WTC11 (cell line): ENCODE measurements around the gene SMAD3. TPM values are rescaled to one million over a fixed set of nuclear protein-coding genes. Genes with fewer than 3 reads are reported as not detected.

Experiments
- ATAC-seq: fragments of 200-7000 bp; cut with Tn5 transposase; 2 replicates; pipeline ENCODE4 v1.10.0; 2021; ENCODE audit warnings: mild to moderate bottlenecking, moderate library complexity
- CTCF ChIA-PET: fragments of 300-600 bp; sonication (Branson Sonifier 250); formaldehyde crosslinking; loops from one replicate; lab custom pipeline; 2021; ENCODE audit warnings: antibody characterized with exemption; lab: Charles Lee
- POLR2A ChIA-PET: fragments of 350-600 bp; sonication (Branson Sonifier 250); formaldehyde crosslinking; loops from one replicate; lab custom pipeline; 2021; ENCODE audit warnings: antibody characterized with exemption; lab: Charles Lee
- DNase-seq: peaks from one replicate; pipeline ENCODE4 v3.0.0; 2021; ENCODE audit warnings: low spot score
- H3K27ac Mint-ChIP-seq: 2 replicates; pipeline ENCODE4 v1.8.0; 2021; ENCODE audit warnings: mixed read lengths
- H3K27me3 Mint-ChIP-seq: 2 replicates; pipeline ENCODE4 v1.8.0; 2021; ENCODE audit warnings: low read depth, mild to moderate bottlenecking, moderate library complexity, mixed read lengths
- H3K36me3 Mint-ChIP-seq: 2 replicates; pipeline ENCODE4 v1.8.0; 2021; ENCODE audit warnings: mixed read lengths
- H3K4me1 Mint-ChIP-seq: 2 replicates; pipeline ENCODE4 v1.8.0; 2022; ENCODE audit warnings: mixed read lengths
- H3K4me3 Mint-ChIP-seq: 2 replicates; pipeline ENCODE4 v1.8.0; 2021; ENCODE audit warnings: mild to moderate bottlenecking, moderate library complexity, mixed read lengths
- H3K9me3 Mint-ChIP-seq: 2 replicates; pipeline ENCODE4 v1.8.0; 2021; ENCODE audit warnings: mixed read lengths
- AFF4 ChIP-seq: sonication (generic); formaldehyde crosslinking; IDR thresholded peaks from 2 replicates; pipeline ENCODE4 v1.8.1; 2023; ENCODE audit warnings: mild to moderate bottlenecking, missing genetic modification reagents, borderline replicate concordance
- EMX1 ChIP-seq: fragments of 250-450 bp; sonication (Bioruptor Pico); IDR thresholded peaks from 2 replicates; pipeline ENCODE4 v1.8.0; 2021; ENCODE audit warnings: mild to moderate bottlenecking
- GABPB1 ChIP-seq: sonication (generic); formaldehyde crosslinking; IDR thresholded peaks from 2 replicates; pipeline ENCODE4 v1.8.1; 2023; ENCODE audit warnings: mild to moderate bottlenecking, missing genetic modification reagents
- GTF2I ChIP-seq: fragments of 250-450 bp; sonication (Bioruptor Pico); conservative IDR thresholded peaks from 2 replicates; pipeline ENCODE4 v1.4.0; 2021; ENCODE audit warnings: mild to moderate bottlenecking
- JUN ChIP-seq: sonication (generic); formaldehyde crosslinking; IDR thresholded peaks from 2 replicates; pipeline ENCODE4 v1.8.0; 2023; ENCODE audit warnings: mild to moderate bottlenecking, missing genetic modification reagents
- MYBL2 ChIP-seq: sonication (generic); formaldehyde crosslinking; IDR thresholded peaks from 2 replicates; pipeline ENCODE4 v1.8.1; 2023; ENCODE audit warnings: mild to moderate bottlenecking, moderate library complexity, missing genetic modification reagents
- NFATC4 ChIP-seq: fragments of 250-450 bp; sonication (Bioruptor Pico); IDR thresholded peaks from 2 replicates; pipeline ENCODE4 v1.9.0; 2021; ENCODE audit warnings: mild to moderate bottlenecking
- PRRX2 ChIP-seq: fragments of 250-450 bp; sonication (Bioruptor Pico); IDR thresholded peaks from 2 replicates; pipeline ENCODE4 v1.8.0; 2021; ENCODE audit warnings: mild to moderate bottlenecking
- SMAD3 ChIP-seq: sonication (generic); formaldehyde crosslinking; IDR thresholded peaks from 2 replicates; pipeline ENCODE4 v1.8.0; 2022; ENCODE audit warnings: missing genetic modification reagents, mild to moderate bottlenecking, borderline replicate concordance
- TEAD1 ChIP-seq: sonication (generic); formaldehyde crosslinking; IDR thresholded peaks from 2 replicates; pipeline ENCODE4 v1.8.0; 2022; ENCODE audit warnings: mild to moderate bottlenecking, missing genetic modification reagents
- ZMAT4 ChIP-seq: fragments of 250-450 bp; sonication (Bioruptor Pico); IDR thresholded peaks from 2 replicates; pipeline ENCODE4 v1.9.0; 2021; ENCODE audit warnings: mild to moderate bottlenecking
- ZNF121 ChIP-seq: sonication (generic); formaldehyde crosslinking; IDR thresholded peaks from 2 replicates; pipeline ENCODE4 v1.8.0; 2023; ENCODE audit warnings: missing genetic modification reagents
- ZNF396 ChIP-seq: fragments of 250-450 bp; sonication (Bioruptor Pico); IDR thresholded peaks from 2 replicates; pipeline ENCODE4 v1.8.0; 2021; ENCODE audit warnings: mild to moderate bottlenecking, moderate library complexity, borderline replicate concordance
- ZNF425 ChIP-seq: fragments of 250-450 bp; sonication (Bioruptor Pico); conservative IDR thresholded peaks from 2 replicates; pipeline ENCODE4 v1.9.0; 2021; ENCODE audit warnings: mild to moderate bottlenecking
- total RNA-seq: library from RNA; stranded (reverse); gene quantifications from 3 replicates; pipeline ENCODE4 v1.2.3, GENCODE V29; 2021
- TF ChIP-seq, protein P1 (sequence below): fragments of 250-450 bp; sonication (Bioruptor Pico); IDR thresholded peaks from 2 replicates; pipeline ENCODE4 v1.9.0; 2021; ENCODE audit warnings: mild to moderate bottlenecking
- TF ChIP-seq, protein P2 (sequence below): sonication (generic); formaldehyde crosslinking; IDR thresholded peaks from 2 replicates; pipeline ENCODE4 v1.8.0; 2022; ENCODE audit warnings: missing genetic modification reagents

SMAD3 gene
- total RNA-seq, 1 experiment from 2014 or later = 34.6 TPM

GRCh38 chr15:67048281-67049279 is 16.8 kb upstream of the SMAD3 start:
- DNase-seq = no peak
- no peaks in the 10 kb centered on the region for H3K27me3 Mint-ChIP-seq
- no peaks in the 10 kb centered on the region for H3K36me3 Mint-ChIP-seq
- no peak for ATAC-seq
- H3K9me3 Mint-ChIP-seq = no peaks in the 10 kb centered on the region
- H3K27ac Mint-ChIP-seq = no peak overlapping the region
- CTCF ChIA-PET = no interaction called here
- no peak overlapping the region for H3K4me3 Mint-ChIP-seq
- TF ChIP-seq GABPB1 (CRISPR knock-in tag) = peak; percentile 49
- no peak for TF ChIP-seq SMAD3 (CRISPR knock-in tag)
- TF ChIP-seq, protein P1, sequence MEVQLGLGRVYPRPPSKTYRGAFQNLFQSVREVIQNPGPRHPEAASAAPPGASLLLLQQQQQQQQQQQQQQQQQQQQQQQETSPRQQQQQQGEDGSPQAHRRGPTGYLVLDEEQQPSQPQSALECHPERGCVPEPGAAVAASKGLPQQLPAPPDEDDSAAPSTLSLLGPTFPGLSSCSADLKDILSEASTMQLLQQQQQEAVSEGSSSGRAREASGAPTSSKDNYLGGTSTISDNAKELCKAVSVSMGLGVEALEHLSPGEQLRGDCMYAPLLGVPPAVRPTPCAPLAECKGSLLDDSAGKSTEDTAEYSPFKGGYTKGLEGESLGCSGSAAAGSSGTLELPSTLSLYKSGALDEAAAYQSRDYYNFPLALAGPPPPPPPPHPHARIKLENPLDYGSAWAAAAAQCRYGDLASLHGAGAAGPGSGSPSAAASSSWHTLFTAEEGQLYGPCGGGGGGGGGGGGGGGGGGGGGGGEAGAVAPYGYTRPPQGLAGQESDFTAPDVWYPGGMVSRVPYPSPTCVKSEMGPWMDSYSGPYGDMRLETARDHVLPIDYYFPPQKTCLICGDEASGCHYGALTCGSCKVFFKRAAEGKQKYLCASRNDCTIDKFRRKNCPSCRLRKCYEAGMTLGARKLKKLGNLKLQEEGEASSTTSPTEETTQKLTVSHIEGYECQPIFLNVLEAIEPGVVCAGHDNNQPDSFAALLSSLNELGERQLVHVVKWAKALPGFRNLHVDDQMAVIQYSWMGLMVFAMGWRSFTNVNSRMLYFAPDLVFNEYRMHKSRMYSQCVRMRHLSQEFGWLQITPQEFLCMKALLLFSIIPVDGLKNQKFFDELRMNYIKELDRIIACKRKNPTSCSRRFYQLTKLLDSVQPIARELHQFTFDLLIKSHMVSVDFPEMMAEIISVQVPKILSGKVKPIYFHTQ = no peak
- TF ChIP-seq PRRX2 (CRISPR knock-in tag) = no peak
- TF ChIP-seq EMX1 = no peak
- TF ChIP-seq, all 79 proteins: peak for 1
- POLR2A ChIA-PET = interaction anchor here (0.6 kb wide), 1 partner anchor 563 kb away, joined by 7 read pairs; no protein-coding TSS in a partner anchor
- peaks cover 17% of the 10 kb centered on the region for H3K4me1 Mint-ChIP-seq

DNA sequence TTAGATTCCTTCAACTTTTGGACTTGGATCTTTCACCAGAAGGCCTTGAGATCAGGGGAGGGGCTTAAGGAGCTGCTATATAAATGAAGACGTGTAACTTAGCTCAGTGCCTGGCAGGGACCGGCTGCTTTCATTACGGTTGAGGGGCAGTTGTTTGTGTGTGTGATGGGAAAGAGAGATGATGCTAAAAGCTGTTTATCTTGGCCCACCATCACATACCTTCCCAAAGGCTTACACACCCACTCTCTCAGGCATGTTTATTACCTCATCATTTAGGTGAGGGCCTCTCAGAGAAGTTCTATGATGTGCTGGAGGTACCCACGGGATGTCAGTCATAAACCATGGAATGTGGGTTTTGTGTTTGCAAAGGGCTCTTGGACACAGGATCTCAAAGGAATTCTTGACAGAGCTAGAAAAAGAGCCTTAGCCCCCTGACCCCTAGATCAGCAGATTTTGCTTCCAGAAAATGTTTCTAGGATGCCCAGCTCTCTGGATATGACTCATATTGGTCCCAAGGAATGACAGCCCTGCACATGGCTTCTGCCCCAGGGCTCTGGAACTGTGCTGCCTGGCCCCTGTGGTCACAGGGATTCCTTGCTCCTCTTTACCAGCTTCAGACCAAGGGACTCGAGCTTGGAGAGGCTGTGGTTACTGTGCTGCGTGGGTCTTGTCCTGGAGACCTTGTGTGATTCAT is 15.9 kb upstream of the SMAD3 start:
- TF ChIP-seq EMX1 (no peak), NFATC4 (no peak), ZMAT4 (CRISPR knock-in tag) (no peak), TEAD1 (CRISPR knock-in tag) (no peak), GTF2I (CRISPR knock-in tag) (no peak), MYBL2 (CRISPR knock-in tag) (no peak), JUN (no peak), ZNF121 (CRISPR knock-in tag) (no peak)
- no peaks in the 10 kb centered on the region for H3K9me3 Mint-ChIP-seq
- peaks cover 11% of the 10 kb centered on the region for H3K4me1 Mint-ChIP-seq
- no peaks in the 10 kb centered on the region for H3K27me3 Mint-ChIP-seq
- ATAC-seq (no peak), DNase-seq (no peak)
- no peaks in the 10 kb centered on the region for H3K36me3 Mint-ChIP-seq
- no peak overlapping the region for H3K27ac Mint-ChIP-seq
- CTCF ChIA-PET = interaction anchor here (0.5 kb wide), 1 partner anchor 37 kb away, joined by 3 read pairs; no protein-coding TSS in a partner anchor
- POLR2A ChIA-PET = no interaction called here
- H3K4me3 Mint-ChIP-seq = no peak overlapping the region

DNA sequence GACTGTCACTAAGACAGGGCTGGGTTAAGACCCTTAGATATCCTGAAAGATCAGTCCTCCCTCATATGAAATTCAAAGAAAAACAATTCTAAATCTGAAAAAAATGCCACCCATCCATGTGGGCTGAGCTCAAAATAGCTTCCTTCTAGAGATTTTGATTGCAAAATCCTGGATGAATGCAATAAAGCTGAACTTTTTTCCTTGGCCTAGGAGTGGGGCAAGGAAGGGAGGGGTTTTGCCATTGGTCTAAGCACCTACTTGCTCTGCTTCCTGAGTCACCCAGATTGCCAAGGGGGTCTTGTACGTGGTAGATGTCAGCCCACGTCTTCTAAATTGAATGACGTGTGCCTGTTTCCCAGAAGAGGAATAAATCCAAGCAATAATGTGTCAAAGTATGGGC is 15.3 kb upstream of the SMAD3 start:
- ATAC-seq = no peak
- TF ChIP-seq ZNF425 (CRISPR knock-in tag) (no peak), AFF4 (CRISPR knock-in tag) (no peak), ZNF396 (CRISPR knock-in tag) (no peak)
- TF ChIP-seq, protein P2, sequence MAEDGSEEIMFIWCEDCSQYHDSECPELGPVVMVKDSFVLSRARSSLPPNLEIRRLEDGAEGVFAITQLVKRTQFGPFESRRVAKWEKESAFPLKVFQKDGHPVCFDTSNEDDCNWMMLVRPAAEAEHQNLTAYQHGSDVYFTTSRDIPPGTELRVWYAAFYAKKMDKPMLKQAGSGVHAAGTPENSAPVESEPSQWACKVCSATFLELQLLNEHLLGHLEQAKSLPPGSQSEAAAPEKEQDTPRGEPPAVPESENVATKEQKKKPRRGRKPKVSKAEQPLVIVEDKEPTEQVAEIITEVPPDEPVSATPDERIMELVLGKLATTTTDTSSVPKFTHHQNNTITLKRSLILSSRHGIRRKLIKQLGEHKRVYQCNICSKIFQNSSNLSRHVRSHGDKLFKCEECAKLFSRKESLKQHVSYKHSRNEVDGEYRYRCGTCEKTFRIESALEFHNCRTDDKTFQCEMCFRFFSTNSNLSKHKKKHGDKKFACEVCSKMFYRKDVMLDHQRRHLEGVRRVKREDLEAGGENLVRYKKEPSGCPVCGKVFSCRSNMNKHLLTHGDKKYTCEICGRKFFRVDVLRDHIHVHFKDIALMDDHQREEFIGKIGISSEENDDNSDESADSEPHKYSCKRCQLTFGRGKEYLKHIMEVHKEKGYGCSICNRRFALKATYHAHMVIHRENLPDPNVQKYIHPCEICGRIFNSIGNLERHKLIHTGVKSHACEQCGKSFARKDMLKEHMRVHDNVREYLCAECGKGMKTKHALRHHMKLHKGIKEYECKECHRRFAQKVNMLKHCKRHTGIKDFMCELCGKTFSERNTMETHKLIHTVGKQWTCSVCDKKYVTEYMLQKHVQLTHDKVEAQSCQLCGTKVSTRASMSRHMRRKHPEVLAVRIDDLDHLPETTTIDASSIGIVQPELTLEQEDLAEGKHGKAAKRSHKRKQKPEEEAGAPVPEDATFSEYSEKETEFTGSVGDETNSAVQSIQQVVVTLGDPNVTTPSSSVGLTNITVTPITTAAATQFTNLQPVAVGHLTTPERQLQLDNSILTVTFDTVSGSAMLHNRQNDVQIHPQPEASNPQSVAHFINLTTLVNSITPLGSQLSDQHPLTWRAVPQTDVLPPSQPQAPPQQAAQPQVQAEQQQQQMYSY = no peak

More for the DNA sequence above, 15.3 kb upstream of the SMAD3 start:
- DNase-seq = no peak
- Mint-ChIP-seq H3K4me3 (no peak overlapping the region), H3K27ac (no peak overlapping the region), H3K9me3 (no peaks in the 10 kb centered on the region), H3K27me3 (no peaks in the 10 kb centered on the region), H3K4me1 (peaks cover 13% of the 10 kb centered on the region), H3K36me3 (no peaks in the 10 kb centered on the region)
- POLR2A ChIA-PET = no interaction called here
- CTCF ChIA-PET = no interaction called here
